GM18951 (cell line): ENCODE data around the gene GLRX.
"Not testable (repeated sequence)": the region's sequence is repeated elsewhere in the genome, so short reads cannot be mapped to it uniquely, and the experiment has no call there.

Source experiments
- POLR2A ChIP-seq: IDR thresholded peaks from 4 replicates; pipeline ENCODE4 v1.6.1; 2011; ENCODE audit warnings: mild to moderate bottlenecking; ENCODE audit not compliant: insufficient read length, insufficient read depth; ENCODE audit errors: extremely low read depth
- in situ Hi-C: fragments of 300-500 bp; cut with MboI; formaldehyde crosslinking; loops from one replicate; pipeline ENCODE4 v1.12.0; 2022; ENCODE audit warnings: low sequenced_read_pairs, mixed read lengths, inconsistent platforms; ENCODE audit not compliant: unreplicated experiment

GLRX gene

DNA sequence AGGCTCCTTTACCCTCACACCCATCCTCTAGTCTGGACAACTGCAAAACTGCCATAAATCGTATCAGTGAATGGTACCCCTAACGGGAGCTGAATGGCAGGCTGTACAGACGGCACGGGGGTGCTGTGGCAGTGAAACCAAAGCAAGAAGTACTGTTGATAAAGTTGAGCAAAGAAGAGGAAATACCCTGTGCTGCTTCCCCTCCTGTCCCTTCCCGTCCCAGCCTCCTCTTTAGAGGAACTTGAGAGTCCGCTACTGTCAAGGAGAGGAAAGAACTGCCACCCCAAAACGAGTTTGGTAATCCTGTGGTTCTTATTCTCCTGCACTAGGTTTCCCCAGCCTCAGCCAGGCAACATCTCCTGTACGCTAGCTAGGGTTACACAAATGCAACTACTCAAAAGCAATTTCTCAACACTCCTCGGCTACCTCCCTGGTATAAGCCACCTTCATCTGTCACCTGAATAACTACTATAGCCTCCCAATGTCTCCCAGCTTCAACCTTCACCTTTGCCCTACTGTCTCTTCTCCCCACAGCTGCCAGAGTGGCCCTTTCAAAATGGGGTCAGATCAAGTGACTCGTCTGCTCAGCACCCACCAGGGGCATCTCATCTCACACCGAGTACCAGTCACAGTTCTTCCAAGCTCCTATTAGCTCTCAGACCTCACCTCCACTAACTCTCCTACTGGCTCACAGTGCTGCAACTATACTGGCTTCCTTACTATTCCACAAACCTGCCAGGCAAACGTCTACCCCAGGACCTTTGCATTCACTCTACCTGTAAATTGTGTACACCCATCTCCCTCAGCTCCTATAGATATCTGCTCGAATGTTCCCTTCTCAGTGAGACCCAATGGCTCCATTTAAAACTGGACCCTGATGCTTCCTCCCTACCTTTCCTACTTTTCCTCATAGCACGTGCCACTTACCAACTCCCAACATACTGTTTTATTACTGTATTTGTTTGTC is 4.1 kb downstream of the GLRX start:
- in situ Hi-C loops: no loop called here

DNA sequence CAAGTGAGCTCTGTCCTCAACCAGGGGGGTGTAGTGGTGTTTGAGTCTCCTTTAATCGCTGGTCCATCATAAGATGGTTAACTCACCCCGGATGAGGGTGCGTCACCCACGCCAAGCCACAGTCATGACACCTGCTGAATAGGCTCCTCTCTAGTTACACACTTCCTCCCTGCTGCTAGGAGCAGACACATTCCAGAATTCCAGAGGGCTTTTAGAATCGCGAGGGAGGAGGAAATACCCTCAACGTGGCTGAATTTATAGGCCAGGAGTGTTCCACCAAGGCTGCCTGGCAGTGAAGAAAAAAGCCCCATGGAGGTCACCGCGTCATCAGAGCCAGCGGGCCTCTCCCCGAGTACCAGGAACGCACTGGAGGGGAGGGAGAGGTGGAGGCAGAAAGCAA is 5.1 kb downstream of the GLRX start:
- no peak for TF ChIP-seq POLR2A
- in situ Hi-C loops: no loop called here

More for the DNA sequence above, 4.1 kb downstream of the GLRX start:
- peak; percentile 25 for TF ChIP-seq POLR2A

DNA sequence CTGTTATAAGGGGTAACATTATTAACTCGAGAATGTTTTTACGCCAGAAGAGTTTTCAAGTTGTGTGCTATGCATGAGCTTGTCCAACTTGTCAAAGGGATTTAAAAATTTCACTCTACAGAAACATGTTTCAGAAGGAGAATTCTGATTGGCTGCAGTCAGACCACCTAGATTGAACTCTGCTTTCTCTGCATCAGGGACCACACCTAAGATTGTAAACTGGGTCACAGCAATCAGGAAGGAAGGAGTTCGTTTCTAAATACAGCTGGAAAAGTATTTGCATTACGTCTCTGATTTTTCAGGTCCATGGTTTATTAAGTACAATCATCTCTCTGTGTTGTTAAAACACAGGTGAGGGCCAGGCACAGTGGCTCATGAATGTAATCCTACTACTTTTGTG is 5.8 kb downstream of the GLRX start:
- TF ChIP-seq POLR2A: no peak
- in situ Hi-C loops: no loop called here

DNA sequence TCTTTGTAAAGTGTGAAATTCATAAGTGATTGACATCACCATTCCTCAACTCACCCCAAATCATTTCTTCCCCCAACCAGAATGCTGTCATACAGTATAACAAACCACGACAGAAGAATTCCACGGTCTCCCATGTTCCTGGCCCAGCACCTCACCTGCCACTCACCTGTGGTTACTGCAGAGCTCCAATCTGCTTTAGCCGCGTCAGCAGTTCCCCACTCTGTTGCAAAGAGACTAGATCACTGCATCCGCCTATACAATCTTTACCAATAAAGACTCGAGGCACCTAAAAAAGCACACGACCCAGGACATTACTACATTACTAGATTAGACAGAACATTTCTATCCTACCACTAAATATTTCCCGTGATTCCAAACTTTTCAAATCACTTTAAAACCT is 6.2 kb downstream of the GLRX start:
- no peak for TF ChIP-seq POLR2A
- in situ Hi-C loops: no loop called here

DNA sequence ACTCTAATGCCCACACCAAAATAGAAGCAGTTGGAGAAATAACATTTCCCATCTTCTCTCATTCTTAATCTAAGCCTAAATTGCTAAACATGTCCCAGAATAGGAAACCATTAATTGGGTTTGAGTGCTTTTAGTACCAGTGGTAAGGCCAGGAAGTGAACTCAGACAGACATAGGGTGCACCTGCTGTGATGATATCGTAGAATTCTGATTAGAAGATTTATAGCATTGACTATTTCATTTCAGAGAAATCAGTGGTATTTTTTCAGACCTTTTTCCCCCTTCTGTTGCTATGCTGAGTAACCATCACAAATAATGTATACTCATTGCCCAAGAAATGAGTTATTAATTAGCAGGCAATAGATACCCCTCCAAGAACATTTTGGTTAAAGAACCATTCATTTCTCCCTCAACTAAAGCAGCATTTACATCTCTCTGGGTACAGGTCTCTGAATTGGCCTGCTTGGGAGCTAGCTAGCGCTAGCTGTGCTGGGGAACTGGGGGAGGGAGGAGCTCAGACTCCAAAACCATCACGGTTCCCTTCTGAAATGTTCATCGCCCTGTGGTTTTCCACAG is 7.3 kb downstream of the GLRX start:
- in situ Hi-C loops: no loop called here
- no peak for TF ChIP-seq POLR2A

DNA sequence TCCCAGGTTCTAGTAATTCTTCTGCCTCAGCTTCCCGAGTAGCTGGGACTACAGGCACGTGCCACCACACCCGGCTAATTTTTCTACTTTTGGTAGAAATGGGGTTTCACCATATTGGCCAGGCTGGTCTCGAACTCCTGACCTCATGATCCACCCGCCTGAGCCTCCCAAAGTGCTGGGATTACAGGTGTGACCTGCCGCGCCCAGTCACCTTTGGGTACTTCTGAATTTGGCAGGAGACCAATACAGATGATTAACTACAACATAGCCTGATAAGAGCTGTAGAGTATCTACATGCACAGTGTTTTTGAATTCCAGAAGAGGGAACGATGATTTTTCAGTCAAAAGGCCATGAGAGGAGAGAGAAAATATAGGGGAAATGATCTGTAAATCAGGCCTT is 9.5 kb downstream of the GLRX start:
- in situ Hi-C loops: not testable (repeated sequence)

DNA sequence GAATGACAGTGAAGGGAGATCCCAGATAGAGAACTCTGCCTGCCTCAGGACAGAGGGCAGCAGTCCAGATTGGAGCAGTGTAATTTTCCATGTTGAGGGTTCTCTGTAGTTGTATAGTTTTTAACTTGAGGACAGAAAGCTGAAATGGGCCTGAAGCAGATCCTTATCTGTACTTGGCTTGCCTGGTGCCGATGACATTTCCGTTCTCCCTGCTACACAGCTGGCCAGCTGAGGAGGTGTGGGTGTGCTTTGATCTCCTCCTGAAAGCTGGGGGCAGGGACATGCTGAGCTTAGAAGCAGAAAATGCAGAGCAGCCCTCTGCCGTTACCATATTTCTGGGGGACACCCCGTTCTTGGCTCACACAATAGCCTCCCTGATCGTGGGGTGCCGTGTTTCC is 10.5 kb downstream of the GLRX start:
- in situ Hi-C loops: no loop called here
- TF ChIP-seq POLR2A: no peak

DNA sequence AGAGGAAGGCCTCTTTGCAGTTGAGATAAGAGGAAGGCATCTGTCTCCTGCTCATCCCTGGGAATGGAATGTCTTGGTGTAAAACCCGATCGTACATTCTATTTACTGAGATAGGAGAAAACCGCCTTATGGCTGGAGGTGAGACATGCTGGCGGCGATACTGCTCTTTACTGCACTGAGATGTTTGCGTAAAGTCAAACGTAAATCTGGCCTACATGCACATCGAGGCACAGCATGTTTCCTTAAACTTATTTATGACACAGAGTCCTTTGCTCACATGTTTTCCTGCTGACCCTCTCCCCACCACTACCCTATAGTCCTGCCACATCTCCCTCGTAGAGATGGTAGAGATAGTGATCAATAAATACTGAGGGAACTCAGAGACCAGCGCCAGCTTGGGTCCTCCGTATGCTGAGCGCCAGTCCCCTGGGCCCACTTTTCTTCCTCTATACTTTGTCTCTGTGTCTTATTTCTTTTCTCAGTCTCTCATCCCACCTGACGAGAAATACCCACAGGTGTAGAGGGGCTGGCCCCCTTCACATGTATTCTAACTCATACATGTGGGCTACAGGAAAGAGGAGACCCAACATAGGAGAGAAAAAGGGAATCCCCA is 11.0 kb downstream of the GLRX start:
- in situ Hi-C loops: not testable (repeated sequence)

DNA sequence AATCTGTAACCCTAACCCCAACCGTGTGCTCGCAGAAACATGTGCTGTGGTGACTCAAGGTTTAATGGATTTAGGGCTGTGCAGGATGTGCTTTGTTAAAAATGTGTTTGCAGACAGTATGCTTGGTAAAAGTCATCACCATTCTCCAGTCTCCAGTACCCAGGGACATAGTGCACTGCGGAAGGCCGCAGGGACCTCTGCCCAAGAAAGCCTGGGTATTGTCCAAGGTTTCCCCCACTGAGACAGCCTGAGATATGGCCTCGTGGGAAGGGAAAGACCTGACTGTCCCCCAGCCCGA is 11.5 kb downstream of the GLRX start:
- in situ Hi-C loops: not testable (repeated sequence)

DNA sequence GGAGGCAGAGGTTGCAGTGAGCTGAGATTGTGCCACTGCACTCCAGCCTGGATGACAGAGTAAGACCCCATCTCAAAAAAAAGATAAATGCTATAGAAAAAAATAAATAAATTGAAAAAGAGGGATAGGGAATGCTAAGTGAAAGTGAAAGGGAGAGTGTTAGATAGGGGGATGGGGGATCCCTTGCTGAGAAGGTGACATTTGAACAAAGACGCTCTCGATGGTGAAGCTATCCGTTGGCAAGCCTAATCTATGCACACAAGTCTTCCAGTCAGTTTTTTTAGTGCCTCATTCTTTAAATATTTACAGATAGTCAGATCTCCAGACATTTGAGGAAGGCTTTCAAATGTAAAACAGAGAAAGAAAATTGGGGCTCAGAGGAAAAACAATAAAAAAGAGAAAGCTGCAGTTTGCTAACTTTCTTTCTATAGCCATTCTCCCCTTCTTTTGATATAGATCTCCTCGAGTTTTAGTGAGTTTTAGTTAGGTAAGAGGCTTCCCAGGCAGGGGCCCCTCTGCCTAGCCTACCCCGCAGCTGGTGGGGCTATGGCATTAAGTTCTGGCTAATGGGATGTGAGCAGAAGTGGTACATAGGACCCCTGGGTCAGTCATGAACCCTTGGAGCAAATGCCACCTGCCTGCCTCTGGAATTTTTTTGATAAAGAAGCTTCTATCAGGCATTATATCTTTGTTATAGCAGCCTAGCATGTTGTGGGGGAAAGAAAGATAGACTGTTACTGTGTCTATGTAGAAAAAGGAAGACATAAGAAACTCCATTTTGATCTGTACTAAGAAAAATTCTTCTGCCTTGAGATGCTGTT is 12.0 kb downstream of the GLRX start:
- TF ChIP-seq POLR2A: no peak
- in situ Hi-C loops: no loop called here

DNA sequence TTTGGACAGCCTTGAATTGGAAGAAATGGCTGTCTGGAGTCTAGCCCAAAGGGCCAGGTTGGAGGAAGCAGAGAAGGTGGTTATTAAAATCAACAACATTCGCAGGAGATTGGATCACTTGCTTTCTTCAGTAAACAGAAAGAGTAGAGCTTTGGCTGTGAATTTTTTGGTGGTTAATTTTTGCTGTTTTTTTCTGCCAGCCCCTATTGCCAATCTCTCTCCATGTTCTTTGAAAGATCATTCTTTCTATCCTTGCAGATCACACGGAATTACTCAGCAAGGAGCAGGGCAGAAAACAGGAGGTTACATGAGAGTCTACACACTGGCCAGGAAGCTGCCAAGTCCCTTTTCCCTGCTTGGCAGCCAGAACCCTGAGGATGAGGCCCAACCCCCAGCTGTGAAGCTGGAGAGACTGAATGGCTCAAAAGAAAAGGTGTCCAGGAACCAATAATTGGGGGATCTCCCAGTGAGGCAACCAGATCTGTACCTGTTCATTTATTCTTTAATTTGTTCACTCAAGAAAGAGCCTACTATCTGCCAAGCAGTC is 13.0 kb downstream of the GLRX start:
- in situ Hi-C loops: no loop called here
- no peak for TF ChIP-seq POLR2A

DNA sequence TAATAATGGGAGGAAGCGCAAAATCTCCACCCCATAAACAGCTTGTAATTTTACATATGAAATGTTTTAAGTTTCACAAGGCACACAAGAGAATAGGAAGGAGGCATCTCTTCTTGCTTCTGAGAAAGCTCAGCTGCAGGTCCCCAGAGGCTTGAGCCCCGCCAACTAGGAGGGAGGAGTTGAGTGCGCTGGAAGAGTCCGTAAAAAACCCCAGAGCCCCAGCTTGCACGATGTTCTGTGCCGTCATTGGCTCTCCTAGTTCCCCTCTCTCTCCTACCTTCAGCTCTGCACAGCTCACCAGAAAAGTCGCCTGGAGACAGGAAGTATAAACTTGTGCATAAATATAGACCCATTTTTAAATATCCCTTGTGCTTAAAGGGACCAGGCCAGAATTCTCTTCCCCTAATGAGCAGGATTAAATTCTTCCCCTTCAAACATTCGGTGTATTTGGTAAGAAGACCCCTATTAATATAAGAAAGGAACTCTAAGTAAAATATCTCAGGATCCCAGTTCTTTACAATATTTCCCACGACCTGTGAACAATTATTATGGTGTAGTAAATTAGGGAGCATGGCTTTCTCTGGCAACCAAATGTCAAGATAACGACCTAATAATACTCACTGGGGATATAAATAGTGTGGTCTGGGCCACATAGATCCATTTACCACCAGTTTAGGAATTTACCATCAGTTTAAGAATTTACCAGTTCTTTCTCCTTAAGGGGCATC is 13.7 kb downstream of the GLRX start:
- in situ Hi-C loops: no loop called here
- no peak for TF ChIP-seq POLR2A

DNA sequence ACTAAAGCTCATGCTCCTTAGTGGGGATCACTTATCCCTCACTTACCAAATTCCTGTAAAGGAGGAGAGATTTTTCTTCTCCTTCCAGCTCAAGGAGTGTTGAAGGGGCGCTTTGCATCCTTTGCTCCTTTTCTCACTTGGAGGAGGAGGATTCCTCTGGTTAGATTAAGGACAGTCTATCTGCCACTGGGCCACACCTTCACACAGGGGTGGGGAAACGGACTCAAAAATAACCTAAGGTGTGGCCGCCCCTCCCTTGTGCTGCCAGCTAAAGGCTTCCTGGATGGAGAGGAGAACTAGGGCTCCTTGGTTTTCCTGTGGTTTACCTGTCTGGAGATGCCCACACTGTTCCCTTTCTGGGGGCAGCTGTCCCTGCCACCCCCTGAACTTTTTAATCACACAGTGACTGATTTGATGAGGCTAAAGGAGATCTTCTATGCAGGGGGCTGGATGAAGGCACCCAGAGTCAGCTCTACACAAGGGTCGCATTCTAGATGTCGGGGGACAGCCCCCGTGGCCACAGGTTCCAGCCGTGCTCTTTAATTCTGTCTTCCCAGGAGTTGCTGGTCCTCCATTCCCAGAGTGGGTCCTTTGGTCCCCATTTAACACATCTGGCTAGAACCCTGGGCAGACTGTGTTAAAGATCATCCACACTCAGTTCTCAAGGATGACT is 14.4 kb downstream of the GLRX start:
- no peak for TF ChIP-seq POLR2A
- in situ Hi-C loops: no loop called here
